NT2/D1 (cell line): ENCODE data around the gene NOL6.

Source experiments
- SUZ12 ChIP-seq: IDR thresholded peaks from 2 replicates; pipeline ENCODE4 v1.6.1; 2011; ENCODE audit not compliant: insufficient read length, insufficient read depth; ENCODE audit errors: extremely low read depth
- YY1 ChIP-seq: IDR thresholded peaks from 2 replicates; pipeline ENCODE4 v1.6.1; 2011; ENCODE audit not compliant: insufficient read length, insufficient read depth
- ZNF274 ChIP-seq: IDR thresholded peaks from 2 replicates; pipeline ENCODE4 v1.6.1; 2011; ENCODE audit warnings: mild to moderate bottlenecking, low read depth, low read length

- TF ChIP-seq SUZ12, result no peak
- no peak for TF ChIP-seq YY1
- TF ChIP-seq ZNF274, result no peak
Observed at GRCh38 chr9:33469891-33470290, 3.8 kb downstream of the NOL6 start.
